Gastroesophageal sphincter (tissue), 3 donors: Measurements from ENCODE around the gene OR2T34.

Experiments used
- POLR2A ChIP-seq, 2 donors: fragments of 450-650 bp; IDR thresholded peaks; one replicate each; pipeline ENCODE4 v1.6.1; 2017; ENCODE audit warnings: antibody characterized with exemption in 2 of 2, mild to moderate bottlenecking in 2 of 2, moderate library complexity in 1 of 2
- TF ChIP-seq, protein P1 (sequence below), 4 experiments: fragments of 200-600 bp in 2 of 4; fragments of 450-650 bp in 2 of 4; sonication (generic) in 1 of 4; IDR thresholded peaks; one replicate each; pipeline ENCODE4 v1.5.1; 2017 to 2019; ENCODE audit warnings: antibody characterized with exemption in 4 of 4, mild to moderate bottlenecking in 2 of 4, moderate library complexity in 2 of 4

DNA sequence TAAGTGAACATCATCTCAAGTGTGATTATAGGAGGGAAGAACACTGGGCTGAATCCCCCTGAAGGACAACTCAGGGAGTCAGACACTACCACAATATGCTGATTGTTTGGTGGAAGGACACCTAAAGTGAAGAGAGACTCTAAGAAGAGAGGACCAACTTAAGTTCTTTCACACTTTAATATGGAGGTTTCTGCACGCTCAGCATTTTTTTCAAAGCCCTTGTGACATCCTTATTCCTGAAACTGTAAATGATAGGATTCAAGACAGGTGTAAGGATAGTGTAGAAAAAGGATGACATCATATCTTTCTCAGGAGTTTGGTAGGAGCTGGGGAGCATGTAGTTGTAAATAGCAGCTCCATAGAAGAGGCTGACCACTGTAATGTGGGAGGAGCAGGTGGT is 18.1 kb upstream of the OR2T34 start:
- TF ChIP-seq, protein P1, sequence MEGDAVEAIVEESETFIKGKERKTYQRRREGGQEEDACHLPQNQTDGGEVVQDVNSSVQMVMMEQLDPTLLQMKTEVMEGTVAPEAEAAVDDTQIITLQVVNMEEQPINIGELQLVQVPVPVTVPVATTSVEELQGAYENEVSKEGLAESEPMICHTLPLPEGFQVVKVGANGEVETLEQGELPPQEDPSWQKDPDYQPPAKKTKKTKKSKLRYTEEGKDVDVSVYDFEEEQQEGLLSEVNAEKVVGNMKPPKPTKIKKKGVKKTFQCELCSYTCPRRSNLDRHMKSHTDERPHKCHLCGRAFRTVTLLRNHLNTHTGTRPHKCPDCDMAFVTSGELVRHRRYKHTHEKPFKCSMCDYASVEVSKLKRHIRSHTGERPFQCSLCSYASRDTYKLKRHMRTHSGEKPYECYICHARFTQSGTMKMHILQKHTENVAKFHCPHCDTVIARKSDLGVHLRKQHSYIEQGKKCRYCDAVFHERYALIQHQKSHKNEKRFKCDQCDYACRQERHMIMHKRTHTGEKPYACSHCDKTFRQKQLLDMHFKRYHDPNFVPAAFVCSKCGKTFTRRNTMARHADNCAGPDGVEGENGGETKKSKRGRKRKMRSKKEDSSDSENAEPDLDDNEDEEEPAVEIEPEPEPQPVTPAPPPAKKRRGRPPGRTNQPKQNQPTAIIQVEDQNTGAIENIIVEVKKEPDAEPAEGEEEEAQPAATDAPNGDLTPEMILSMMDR (IDR thresholded peaks at IDR 0.05), result no peak
- TF ChIP-seq POLR2A (IDR thresholded peaks at IDR 0.05), result no peak
